ENCODE results near the gene AKIRIN1. TPM values are rescaled to one million over a fixed set of nuclear protein-coding genes. Genes with fewer than 3 reads are reported as not detected.

Gene AKIRIN1
- 10 to 100 TPM; 18.9 to 39.6 (median 33.8) TPM for total RNA-seq

- peak; percentile 98 to 100 (median 99) for DNase-seq
- H3K27me3 ChIP-seq = no peaks in the 10 kb centered on the region
- peak within 1 kb of the TSS; percentile 87 to 99 (median 97) for H3K27ac ChIP-seq
- peaks cover 0 to 10% (median 0%) of the 10 kb centered on the region in 3 donors for H3K36me3 ChIP-seq
- peaks cover 0 to 24% (median 2%) of the 10 kb centered on the region in 4 donors for H3K4me1 ChIP-seq
- H3K9me3 ChIP-seq = no peaks in the 10 kb centered on the region
- TF ChIP-seq POLR2A (IDR thresholded peaks at IDR 0.05) = peak; percentile 93 to 94
- peak in 5 of 6 experiments; percentile 20 to 30 (median 29) for TF ChIP-seq CTCF (IDR thresholded peaks at IDR 0.05)
- H3K4me3 ChIP-seq = peak within 1 kb of the TSS; percentile 73 to 100 (median 98)
These were observed at the start of gene AKIRIN1 for GRCh38 chr1:38990738-38991637. Gene AKIRIN1, plus strand, starts transcription at chr1:38991276. Its CDS starts 105 bp downstream, at chr1:38991381.

GRCh38 chr1:38941527-38942019 lies 49.5 kb upstream of the AKIRIN1 start, which contains the start of gene RHBDL2:
Gene RHBDL2, minus strand, starts transcription at chr1:38941830. Its CDS starts 22,618 bp downstream, at chr1:38919212.
- Histone ChIP-seq H3K27me3 (no peaks in the 10 kb centered on the region), H3K36me3 (no peaks in the 10 kb centered on the region), H3K27ac (no peak within 1 kb of the TSS), H3K9me3 (no peaks in the 10 kb centered on the region), H3K4me1 (no peaks in the 10 kb centered on the region), H3K4me3 (peak within 1 kb of the TSS in 3 of 4 donors; percentile 1 to 40 (median 30))
- TF ChIP-seq CTCF (IDR thresholded peaks at IDR 0.05) (no peak), POLR2A (IDR thresholded peaks at IDR 0.05) (no peak)
- no peak for DNase-seq

- no peak for DNase-seq
- Histone ChIP-seq H3K4me1 (no peaks in the 10 kb centered on the region), H3K9me3 (no peaks in the 10 kb centered on the region), H3K36me3 (no peaks in the 10 kb centered on the region), H3K27me3 (no peaks in the 10 kb centered on the region), H3K4me3 (no peak overlapping the region), H3K27ac (no peak overlapping the region)
- no peak for TF ChIP-seq CTCF (IDR thresholded peaks at IDR 0.05)
- TF ChIP-seq POLR2A (IDR thresholded peaks at IDR 0.05) = no peak
These were observed 48.2 kb upstream of the AKIRIN1 start for GRCh38 chr1:38942664-38943428.

- Histone ChIP-seq H3K36me3 (no peaks in the 10 kb centered on the region), H3K4me3 (no peak overlapping the region), H3K27me3 (no peaks in the 10 kb centered on the region), H3K27ac (no peak overlapping the region), H3K4me1 (no peaks in the 10 kb centered on the region), H3K9me3 (no peaks in the 10 kb centered on the region)
- no peak for TF ChIP-seq CTCF (IDR thresholded peaks at IDR 0.05)
- no peak for TF ChIP-seq POLR2A (IDR thresholded peaks at IDR 0.05)
- DNase-seq = no peak
These were observed 46.5 kb upstream of the AKIRIN1 start for GRCh38 chr1:38944547-38944946.

GRCh38 chr1:38950553-38950952 lies 40.5 kb upstream of the AKIRIN1 start:
- Histone ChIP-seq H3K27me3 (no peaks in the 10 kb centered on the region), H3K4me1 (no peaks in the 10 kb centered on the region), H3K9me3 (no peaks in the 10 kb centered on the region), H3K27ac (no peak overlapping the region), H3K4me3 (no peak overlapping the region), H3K36me3 (no peaks in the 10 kb centered on the region)
- TF ChIP-seq CTCF (IDR thresholded peaks at IDR 0.05) (no peak), POLR2A (IDR thresholded peaks at IDR 0.05) (no peak)
- no peak for DNase-seq
